ENCODE data around the gene MUTYH.

GRCh38 chr1:45327644-45328515, 12.4 kb downstream of the MUTYH start:
- TF ChIP-seq CTCF (conservative IDR thresholded peaks at IDR 0.05; ENCODE audit: low read length) = peak; percentile 42
- no peak for TF ChIP-seq EZH2phosphoT487 (IDR thresholded peaks at IDR 0.05; ENCODE audit: borderline replicate concordance, low read depth, low read length)
